Occipital lobe (tissue), 2 donors: ENCODE results near the gene SH2D5. TPM values are rescaled to one million over a fixed set of nuclear protein-coding genes. Genes with fewer than 3 reads are reported as not detected.
"Not testable (repeated sequence)": the region's sequence is repeated elsewhere in the genome, so short reads cannot be mapped to it uniquely, and the experiment has no call there.

Source experiments
- DNase-seq: peaks from one replicate; lab custom pipeline; 2025; lab: John Stamatoyannopoulos, UW
- total RNA-seq: library from RNA; depleted of rRNA; stranded (reverse); fragments of >200 nt; gene quantifications from one replicate; pipeline ENCODE4 v1.2.3, GENCODE V29; 2014

SH2D5 gene
- total RNA-seq, 1 donor from 2014 or later, result 0.62 TPM

DNA sequence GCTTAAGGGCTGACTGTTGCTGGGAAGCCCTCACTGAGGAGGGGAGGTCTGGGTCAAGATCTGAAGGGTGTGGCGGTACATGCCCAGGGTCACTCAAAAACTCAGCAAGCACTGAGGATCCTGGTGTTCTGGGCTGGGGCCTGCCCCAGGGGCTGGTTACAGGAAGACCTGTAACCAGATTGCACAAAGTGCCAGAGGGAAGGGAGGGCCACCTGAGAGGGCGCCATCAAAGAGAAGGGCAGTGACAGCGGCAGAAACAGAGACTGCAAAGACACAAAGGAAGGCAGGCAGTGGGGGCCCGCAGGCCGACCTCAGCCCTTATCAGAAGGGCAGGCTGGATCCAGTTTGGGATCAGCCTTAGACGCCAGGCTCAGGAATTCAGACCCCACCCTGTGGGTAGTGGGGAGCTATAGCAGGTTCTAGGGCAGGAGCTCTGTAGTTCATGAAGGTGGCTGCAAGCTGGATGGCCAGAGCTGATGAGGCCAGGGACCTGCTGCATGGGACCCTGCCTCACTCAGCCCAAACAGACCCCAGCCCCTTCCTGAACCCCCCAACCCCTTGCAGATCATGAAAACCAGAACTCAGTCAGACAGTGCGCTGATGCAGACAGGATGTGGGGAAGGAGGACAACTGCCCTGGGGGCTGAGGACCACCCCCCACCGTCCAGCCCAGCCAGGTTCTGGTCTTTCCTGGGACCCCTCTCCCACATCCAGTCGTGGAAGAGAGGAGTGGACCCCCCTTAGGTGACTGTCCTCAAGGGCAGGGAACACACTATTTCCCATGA, 3.9 kb downstream of the SH2D5 start:
- no peak for DNase-seq

DNA sequence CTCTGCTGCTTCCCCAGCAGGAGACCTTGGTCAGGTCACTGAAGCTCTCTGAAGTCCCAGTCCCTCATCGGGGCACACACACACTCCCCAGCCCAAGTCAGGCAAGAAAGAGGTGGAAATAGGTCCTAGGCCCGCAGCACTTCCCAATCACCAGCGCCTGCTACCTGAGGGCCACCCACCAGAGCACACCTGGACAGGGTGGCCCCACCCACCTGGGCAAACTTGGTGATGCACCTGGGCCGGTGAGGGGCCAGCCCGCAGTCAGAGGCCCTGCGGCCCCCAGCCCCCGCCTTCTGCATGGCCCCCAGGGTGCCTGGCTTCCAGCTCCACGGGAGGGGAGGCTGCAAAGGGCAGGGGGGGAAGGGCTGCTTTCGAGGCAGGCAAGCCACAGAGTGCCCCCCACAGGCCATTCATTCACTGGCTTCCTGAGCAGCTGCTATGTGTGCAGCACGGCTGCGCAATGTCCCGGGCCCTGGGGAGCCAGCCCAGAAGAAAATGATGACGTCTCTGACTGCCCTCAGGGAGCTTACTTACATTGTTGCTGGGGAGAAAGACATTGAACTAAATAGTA, 4.7 kb downstream of the SH2D5 start:
- no peak for DNase-seq

DNA sequence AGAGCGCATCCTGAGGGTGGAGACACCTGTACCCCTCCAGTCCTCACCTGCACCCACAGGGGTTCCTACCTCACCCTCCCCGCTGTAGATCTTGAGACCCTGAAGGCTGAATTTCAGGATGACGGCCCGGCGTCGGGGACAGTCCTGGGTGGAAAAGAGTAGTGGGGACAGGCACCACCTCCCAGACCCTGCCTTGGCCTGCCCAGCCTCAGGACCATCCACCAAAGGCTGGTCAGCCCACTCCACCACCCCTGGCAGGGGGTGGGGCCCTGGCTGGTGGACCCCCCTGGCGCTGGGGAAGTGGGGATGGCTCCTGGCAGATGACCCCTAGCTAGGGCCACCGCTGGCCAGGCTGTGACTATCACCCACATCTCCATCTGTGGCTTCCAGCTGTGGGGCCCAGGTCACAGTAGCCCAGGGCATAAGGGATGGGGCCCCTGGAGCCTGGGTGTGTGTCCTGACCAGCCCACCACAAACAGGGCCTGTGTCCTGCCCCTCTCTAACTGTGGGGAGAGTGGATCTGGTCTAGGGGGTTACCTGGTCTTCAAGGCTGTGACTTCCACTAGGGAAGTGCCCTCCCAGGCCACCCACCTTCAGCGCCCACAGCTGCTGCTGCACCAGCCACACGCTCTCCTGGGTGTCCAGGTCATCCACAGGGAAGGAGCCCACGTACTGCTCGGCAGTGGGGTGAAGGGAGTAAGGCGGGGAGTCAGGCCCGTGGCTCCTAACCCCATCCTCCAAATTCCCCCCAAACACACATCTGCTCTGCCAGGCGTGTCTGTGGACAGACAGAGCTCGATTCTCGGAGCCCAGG, 5.4 kb downstream of the SH2D5 start:
- no peak for DNase-seq

DNA sequence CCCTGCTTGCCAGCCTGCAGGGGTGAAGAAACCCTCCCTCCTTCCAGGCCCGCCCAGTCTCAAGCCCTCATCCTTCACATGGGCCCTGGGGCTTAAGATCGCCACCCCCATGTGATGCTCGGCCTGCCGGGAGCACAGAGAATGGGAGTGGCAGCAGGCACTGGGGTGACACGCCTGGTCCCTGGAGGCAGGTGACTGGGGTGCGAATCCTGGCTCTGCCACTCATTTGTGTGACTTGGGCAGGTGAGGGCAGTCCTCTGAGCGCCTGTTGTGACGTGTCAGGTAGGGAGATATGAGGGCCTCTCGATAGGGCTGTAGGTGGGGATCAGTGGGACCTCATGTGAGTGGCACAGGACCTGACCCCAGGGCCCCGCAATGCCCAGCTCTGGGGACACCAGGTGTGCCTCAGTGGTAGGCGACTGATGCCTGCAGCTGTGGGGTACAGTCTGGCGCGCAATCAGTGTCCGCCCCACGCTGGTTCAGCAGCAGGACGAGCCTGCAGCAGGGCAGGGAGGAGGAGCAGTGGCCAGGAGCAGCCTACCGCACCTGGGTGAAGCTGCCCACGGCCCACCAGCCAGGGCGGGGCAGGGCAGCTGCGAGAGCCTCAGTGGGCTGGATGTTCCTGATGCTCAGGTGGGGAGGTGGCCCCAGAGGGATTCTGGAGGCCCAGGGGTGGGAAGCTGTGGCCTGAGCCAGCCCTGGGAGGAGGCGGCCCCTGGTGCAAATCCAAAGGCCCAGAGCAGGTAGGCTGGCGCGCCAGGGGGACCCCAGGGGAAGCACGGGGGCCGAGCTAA, 6.2 kb downstream of the SH2D5 start:
- DNase-seq, result no peak

DNA sequence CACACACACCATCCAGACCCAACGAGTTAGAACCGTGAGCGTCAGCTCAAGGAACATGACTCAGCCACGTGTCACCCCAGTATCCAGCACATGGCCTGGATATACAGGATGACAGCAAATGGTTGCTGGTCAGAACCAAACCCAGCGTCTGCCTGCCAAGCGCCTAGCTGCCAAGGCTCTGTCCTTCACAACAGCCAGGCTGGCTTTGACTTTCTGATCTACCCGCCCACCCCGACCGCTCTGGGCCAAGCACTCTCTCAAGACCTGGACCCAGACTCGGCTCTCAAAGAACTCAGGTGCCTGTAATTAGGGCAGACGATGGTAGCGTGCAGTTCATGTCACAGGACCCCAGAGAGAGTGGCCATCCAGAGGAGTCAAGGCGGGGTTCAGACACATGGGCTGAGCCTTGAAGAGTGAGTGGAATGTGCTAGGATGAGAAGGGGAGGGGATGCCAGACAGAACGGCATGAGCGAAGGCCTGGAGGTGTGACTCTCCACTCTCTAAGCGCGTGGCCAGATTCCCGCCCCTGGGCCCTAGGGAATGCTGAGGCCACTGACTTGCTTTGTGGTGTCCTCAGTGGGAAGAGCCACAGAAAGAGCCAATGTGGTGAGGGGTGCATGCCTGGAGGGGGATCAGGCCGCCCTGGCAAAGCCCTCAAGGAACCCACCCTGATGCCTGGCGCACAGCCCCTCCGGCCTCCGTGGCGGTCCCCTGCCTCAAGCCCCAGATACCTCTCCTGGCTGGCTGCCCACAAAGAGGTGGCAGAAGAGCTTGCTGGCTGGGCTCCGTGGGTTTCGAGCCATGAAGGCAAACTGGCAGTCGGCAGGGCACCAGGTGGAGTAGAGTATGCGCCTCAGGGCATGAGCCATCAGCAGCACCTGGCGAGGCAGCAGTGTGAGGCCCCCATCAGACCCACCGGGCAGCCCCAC, 7.0 kb downstream of the SH2D5 start:
- DNase-seq, result no peak

DNA sequence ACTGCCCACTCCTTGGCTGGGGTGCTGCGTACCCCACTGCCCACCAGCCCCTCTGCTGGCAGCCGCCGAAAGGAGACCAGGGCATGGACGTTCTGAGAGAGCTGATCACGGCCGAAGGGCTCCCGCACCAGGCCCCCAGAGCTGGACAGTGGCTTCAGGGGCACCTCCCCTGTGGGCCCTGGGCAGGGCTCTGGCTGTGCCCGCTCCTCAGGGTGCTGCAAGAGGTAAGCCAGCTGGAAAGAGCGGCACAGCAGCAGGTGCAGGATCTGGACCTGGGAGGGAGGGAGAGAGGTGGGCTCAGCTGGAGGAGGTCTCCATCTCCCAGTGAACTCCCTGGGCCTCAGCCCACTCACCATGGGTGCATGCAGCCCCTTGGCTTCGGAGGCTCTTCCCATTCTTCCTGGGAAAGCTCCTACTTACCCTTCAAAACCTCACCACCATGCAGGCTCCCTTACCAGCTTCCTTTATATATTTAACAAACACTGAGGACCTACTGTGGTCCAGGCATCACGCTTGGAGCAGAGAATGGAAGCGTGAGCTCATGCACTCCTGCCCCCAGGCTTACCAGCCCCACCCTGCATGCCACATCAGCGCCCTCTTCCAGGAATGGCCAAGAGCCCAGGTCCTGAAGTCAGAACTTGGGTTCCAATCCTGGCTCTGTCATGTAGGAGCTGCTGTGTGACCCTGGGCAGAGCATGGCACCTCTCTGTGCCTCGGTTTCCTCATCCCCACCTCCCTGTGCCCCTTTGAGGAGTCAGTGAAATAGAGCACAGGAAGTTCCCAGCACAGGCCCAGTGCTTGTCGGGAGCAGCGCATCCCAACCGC, 7.9 kb downstream of the SH2D5 start:
- DNase-seq, result no peak

DNA sequence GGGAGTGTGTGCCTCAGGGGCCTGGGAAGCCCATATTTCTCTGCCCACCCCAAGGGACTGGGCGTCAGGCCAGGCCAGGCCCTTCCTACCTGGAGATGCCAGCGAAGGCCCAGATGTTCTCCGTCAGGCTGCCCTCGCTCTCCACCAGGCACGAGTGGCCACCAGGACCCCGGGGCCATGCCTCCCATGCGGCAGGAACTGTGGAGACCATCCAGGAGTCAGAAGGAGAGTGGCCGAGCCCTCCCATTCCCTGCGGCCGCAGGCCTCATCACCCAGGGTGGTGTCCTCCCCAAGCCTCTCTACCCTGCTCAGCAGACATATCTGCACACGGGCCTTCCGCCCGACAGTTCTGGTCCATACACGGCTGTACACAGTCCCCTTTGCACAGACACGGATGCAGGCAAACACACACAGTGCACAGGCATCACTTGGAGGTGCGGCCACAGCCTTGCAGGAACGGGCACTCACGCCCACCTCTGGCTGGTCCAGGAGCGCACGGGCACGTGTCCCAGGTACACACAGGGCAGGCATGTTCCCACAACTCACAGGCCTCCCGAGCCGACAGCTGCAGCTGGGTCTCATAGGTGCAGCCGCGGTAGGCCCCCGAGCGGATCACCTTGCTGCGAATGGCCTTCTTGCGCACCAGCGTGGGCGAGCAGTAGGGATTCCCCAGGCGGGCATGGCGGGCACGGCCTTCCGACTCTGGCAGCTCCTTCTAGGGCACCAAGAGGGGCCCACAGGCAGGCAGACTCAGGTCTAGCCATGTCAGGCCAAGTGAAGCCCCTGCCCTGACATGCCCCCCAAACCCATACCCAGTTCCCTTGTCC, 8.8 kb downstream of the SH2D5 start:
- no peak for DNase-seq

DNA sequence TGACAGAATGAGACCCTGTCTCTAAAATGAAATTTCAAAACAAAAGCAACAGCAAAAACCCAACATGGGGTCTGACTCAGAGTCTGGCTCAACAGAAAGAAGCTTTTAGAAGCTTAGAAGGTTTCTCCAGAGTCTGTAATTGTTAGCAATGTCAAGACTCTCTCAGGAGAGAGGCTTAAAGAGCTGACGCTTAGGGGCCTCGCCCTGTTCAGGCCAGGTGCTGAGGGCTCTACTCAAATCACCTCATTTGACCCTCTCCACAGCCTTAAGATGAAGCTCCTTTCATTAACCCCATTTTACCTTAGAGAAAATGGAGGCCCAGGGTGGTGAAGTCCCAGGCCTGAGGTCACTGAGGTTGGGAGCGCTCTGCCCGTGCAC, 9.4 kb downstream of the SH2D5 start:
- DNase-seq, result no peak

DNA sequence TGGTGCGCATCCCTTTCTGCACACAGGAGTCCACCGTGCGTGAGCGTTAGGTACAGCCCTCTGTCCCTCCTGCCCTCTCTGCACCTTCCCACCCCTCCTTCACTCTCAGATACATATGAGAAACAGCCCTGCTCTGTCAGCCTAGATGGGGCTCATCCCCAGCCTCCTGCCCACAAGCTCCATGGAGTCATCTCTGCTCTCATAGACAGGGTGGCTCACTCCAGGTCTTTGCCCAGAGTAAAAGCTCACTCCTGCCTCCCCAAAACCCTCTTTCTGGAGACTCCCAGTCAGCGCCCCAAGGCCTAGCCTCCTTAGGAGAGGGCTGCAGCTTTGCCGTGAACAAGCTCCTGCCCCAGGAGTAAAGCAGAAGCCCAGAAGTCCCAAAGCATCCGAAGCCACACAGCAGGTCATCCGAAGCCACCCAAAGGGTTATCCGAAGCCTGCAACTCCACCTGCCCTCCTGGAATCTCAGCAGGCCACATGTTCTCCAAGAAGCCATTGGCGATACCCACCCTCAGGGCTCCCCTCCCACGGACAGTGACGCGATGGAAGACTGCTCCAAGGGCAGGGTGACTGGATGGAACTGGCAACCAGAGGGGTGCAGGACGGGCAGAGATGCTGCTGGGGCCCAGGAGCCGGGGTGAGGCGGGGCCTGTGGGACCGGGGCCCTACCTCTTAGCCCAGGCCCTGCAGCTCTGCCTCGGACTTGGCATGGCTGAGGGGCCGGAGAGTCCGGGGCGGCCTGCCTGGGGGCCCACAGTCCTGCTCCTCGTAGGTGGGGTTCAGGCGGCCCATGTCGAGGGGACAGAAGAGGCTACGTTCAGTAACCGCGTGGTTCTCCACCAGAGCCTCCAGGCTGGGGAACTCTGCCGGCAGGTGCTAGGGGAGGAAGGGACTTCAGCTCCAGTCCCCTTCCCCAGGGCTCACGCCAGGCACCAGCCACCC, 11.1 kb downstream of the SH2D5 start:
- DNase-seq, result no peak

DNA sequence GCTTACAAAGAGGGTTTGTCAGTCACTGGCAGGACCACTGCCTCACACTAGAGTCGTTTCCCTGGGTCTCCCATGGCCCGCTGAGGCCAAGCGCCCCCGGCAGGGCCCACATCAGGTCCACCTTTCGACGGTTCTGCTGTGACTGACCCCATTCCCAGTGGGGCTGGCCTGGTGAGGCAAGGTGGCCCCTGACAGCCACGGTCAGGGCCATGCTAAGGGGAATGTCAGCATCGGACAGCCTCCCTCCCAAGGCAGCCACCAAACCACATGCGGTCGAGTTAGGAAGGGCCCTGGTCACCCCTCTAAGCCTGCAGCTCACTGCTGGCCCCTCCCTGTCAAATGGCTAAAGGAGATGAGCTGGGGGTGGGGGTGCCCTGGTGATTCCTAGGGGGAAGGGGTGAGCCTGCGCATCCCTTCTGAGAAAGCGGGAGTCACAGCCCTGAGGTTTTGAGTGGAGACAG, 11.8 kb downstream of the SH2D5 start:
- DNase-seq, result no peak

DNA sequence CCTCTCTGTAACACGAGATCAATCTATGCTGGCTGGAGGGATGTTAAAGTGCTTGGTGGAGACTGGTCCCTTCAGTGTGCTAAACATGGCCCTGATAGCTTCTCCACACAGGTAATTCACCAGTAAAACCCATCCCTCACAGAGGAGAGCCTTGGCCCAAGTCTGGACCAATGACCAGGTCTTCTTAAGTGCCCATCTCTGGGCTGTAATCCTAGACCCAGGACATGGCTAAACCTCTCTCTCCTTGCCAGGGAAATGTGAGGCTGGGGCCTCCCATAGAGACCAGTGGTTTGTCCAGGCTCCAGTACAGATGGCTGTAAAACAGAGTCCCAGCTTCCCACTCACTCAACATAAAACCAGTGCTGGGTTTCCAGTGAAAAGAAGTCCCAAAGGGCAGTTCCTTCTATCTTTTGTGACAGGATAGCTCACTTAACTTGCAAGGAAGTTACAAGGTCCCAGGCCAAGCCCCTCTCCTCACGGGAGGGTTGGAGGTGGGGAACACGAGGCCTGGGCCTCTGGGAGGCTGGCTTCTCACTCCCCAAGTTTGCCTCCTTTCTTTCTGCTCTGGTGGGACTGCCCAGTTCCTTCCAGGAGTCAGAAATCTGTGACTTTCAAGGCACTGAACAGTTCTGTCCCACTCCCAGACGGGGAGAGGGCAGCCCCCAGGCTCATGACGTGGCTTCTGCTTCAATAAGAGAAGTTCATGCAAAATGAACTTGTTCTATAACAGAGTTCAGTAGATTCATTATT, 12.5 kb downstream of the SH2D5 start:
- DNase-seq, result no peak

DNA sequence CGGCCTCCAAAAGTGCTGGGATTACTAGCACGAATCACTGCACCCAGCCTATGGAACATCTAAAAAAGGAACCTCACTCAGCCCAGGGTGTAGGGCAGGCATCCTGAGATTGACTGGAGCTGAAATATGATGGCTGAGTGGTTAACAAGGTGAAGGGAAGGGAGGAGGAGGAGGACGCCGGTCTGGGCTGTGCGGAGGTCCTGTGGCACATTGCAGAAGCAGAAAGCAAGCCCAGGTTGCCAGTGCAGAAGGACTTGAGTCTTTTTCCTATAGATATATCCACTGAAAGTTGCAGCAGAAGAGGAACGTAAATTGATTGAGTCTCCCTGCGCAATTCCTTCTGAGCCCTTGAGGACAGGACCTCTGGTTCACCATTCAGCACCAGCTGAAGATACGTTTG, 13.2 kb downstream of the SH2D5 start:
- no peak for DNase-seq

DNA sequence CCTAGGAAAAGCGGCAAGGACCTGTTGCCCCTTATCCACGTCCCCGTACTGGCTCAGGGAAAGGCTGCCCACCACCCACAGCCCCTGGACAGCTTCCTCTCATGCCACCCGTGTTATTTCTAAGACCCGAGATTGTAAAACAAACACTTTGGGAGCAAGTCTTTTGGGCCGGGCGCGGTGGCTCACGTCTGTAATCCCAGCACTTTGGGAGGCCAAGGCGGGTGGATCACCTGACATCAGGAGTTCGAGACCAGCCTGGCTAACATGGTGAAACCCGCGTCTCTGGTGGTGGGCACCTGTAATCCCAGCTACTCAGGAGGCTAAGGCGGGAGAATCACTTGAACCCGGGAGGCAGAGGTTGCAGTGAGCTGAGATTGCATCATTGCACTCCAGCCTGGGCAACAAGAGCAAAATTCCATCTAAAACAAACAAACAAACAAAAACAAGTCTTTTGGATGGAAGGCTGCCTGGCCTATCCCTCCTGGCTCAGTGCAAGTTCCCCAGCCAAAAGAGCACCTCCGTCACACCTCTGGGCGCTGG, 14.1 kb downstream of the SH2D5 start:
- DNase-seq, result not testable (repeated sequence)

DNA sequence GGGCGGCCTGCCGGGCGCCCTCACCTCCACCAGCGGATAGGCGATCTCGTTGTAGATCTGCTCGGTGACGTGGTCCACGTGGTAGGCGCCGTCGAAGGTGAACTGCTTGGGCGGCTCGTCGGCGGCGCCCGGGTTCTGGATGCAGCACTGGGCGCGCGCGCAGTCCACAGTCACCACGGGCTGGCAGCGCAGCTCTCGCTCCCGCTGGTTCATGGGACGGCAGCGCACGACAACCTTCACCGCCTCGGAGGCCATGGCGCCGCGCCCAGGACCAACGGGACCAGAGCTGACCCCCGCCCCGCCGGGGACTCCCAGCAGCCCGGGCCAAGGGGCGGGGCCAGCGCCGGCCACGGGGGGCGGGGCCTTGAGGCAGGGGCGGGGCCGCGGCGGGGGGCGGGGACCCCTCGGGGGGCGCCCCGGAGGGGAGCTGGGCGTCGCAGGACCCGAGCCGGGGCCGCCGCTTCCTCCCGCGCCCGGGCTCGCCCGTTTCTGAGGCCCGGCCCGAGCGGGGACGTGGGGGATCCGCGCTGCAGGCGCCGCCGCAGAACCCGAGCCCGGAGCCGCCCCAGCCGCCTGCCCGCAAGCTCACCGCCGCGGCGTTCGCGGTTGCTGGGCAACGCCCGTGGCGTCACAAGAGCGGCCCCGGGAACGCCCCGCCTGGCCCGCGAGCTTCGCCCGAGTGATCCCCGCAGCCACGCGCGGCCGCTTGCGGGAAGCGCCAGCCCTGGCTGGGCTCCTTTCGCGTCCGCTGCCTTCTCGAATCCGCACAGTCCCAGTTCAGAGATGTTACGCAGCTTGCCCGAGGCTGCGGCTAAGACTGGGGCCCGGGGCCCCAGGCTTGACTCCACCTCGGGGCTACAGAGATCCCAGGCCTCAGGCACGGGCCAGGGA, 14.8 kb downstream of the SH2D5 start, which contains the start of gene KIF17:
Gene KIF17, minus strand, starts transcription at position 556 of the 891 bp plus-strand sequence. Its CDS starts 301 bp downstream, at position 255.
- peak; percentile 34 for DNase-seq

DNA sequence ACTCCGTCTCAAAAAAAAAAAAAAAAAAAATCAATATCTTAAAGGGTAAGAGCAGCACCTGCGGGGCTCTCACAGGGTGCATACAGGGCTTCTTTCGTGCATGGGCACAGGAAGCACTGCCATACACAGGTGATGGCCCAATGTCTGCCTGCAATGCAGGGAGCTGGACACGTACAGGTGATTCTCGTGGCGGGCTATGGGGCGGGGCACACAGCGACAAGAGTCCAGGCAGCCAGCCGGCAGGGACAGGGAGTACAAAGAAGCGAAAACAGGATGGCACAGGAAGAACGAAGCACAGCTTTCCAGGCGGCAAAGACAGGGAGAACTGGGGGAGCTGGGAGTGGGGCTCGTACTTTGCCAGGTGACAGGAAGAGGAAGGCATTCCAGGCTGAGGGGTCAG, 16.3 kb downstream of the SH2D5 start:
- no peak for DNase-seq
